Hepatocyte (in vitro differentiated cells): ENCODE data around the gene SPTBN5. TPM values are rescaled to one million over a fixed set of nuclear protein-coding genes. Genes with fewer than 3 reads are reported as not detected.

Experiments used
- DNase-seq: peaks from one replicate; pipeline ENCODE4 v3.0.0-alpha.2; 2016; ENCODE audit warnings: low spot score
- H2AFZ ChIP-seq: fragments of 200-600 bp; sonication (generic); 2 replicates; pipeline ENCODE4 v1.6.0; 2016; ENCODE audit warnings: antibody characterized with exemption, mild to moderate bottlenecking
- H3K27ac ChIP-seq: fragments of 200-600 bp; sonication (generic); 2 replicates; pipeline ENCODE4 v1.5.1; 2016; ENCODE audit warnings: mild to moderate bottlenecking
- H3K27me3 ChIP-seq: fragments of 200-600 bp; sonication (generic); 2 replicates; pipeline ENCODE4 v1.6.1; 2016
- H3K36me3 ChIP-seq: fragments of 200-600 bp; sonication (generic); replicated peaks from 2 replicates; pipeline ENCODE4 v1.5.1; 2016; ENCODE audit warnings: low read depth; ENCODE audit not compliant: insufficient read depth
- H3K4me1 ChIP-seq: fragments of 200-600 bp; sonication (generic); 2 replicates; pipeline ENCODE4 v1.5.1; 2016; ENCODE audit warnings: mild to moderate bottlenecking, moderate library complexity; ENCODE audit not compliant: insufficient read depth
- H3K4me2 ChIP-seq: fragments of 200-600 bp; sonication (generic); 2 replicates; pipeline ENCODE4 v1.6.0; 2016
- H3K4me3 ChIP-seq: fragments of 200-600 bp; sonication (generic); 2 replicates; pipeline ENCODE4 v1.5.1; 2016; ENCODE audit warnings: mild to moderate bottlenecking
- H3K79me2 ChIP-seq: fragments of 200-600 bp; sonication (generic); 2 replicates; pipeline ENCODE4 v1.6.0; 2017; ENCODE audit warnings: mild to moderate bottlenecking
- H3K9me2 ChIP-seq: fragments of 200-600 bp; sonication (generic); replicated peaks from 2 replicates; pipeline ENCODE4 v1.6.0; 2017; ENCODE audit warnings: mild to moderate bottlenecking; ENCODE audit not compliant: insufficient read depth
- H3K9me3 ChIP-seq: fragments of 200-600 bp; sonication (generic); 2 replicates; pipeline ENCODE4 v1.5.1; 2016; ENCODE audit warnings: low read depth, mild to moderate bottlenecking
- H4K20me1 ChIP-seq: fragments of 200-600 bp; sonication (generic); 2 replicates; pipeline ENCODE4 v1.6.0; 2016; ENCODE audit warnings: mild to moderate bottlenecking; ENCODE audit not compliant: insufficient read depth, poor library complexity, severe bottlenecking
- CTCF ChIP-seq: fragments of 200-600 bp; sonication (generic); IDR thresholded peaks from 2 replicates; pipeline ENCODE4 v1.5.1; 2016; ENCODE audit warnings: antibody characterized with exemption, mild to moderate bottlenecking; ENCODE audit not compliant: poor library complexity
- EZH2 ChIP-seq: fragments of 200-600 bp; sonication (generic); IDR thresholded peaks from 2 replicates; pipeline ENCODE4 v1.6.1; 2016; ENCODE audit warnings: antibody characterized with exemption, mild to moderate bottlenecking, borderline replicate concordance
- EZH2phosphoT487 ChIP-seq: fragments of 200-600 bp; sonication (generic); IDR thresholded peaks from one replicate; pipeline ENCODE4 v1.6.1; 2018; ENCODE audit warnings: antibody characterized with exemption, mild to moderate bottlenecking, low read depth, moderate library complexity; ENCODE audit not compliant: unreplicated experiment, severe bottlenecking
- WGBS: methylation state at CpG from one replicate; pipeline ENCODE4 v1.1.6; 2016; ENCODE audit warnings: low lambda C conversion rate; ENCODE audit errors: missing lambda C conversion rate; 5-methylcytosine and 5-hydroxymethylcytosine counted together
- polyA plus RNA-seq: library from polyadenylated mRNA; unstranded; fragments of >200 nt; fragmentation: Nextera tagmentation; extraction: Ambion mirVana; gene quantifications from 2 replicates; pipeline ENCODE4 v1.2.1, GENCODE V29; 2016
- total RNA-seq: library from RNA; depleted of rRNA; stranded (reverse); fragments of >200 nt; gene quantifications from 2 replicates; pipeline ENCODE4 v1.2.3, GENCODE V29; 2014

The SPTBN5 gene
- total and polyA plus RNA-seq, 2 experiments from 2014 or later = 1.7 to 1.9 TPM

GRCh38 chr15:41861736-41862356 is 32.0 kb downstream of the SPTBN5 start:
- no peaks in the 10 kb centered on the region for H4K20me1 ChIP-seq
- WGBS = 91% methylated on average over 18 of the region's 18 CpGs
- H2AFZ ChIP-seq = no peak overlapping the region
- H3K9me3 ChIP-seq = no peaks in the 10 kb centered on the region
- no peak for TF ChIP-seq EZH2phosphoT487
- no peak for TF ChIP-seq EZH2
- no peak for TF ChIP-seq CTCF
- no peak for DNase-seq
- no peak overlapping the region for H3K4me2 ChIP-seq
- no peaks in the 10 kb centered on the region for H3K36me3 ChIP-seq
- H3K4me1 ChIP-seq = peaks cover 12% of the 10 kb centered on the region
- H3K4me3 ChIP-seq = no peak overlapping the region
- no peaks in the 10 kb centered on the region for H3K79me2 ChIP-seq
- H3K27me3 ChIP-seq = no peaks in the 10 kb centered on the region
- H3K9me2 ChIP-seq = no peaks in the 10 kb centered on the region
- no peak overlapping the region for H3K27ac ChIP-seq

GRCh38 chr15:41860049-41860828 is 33.6 kb downstream of the SPTBN5 start:
- TF ChIP-seq EZH2 (no peak), CTCF (no peak), EZH2phosphoT487 (no peak)
- H2AFZ ChIP-seq = no peak overlapping the region
- H3K27me3 ChIP-seq = no peaks in the 10 kb centered on the region
- no peak for DNase-seq
- H3K4me1 ChIP-seq = no peaks in the 10 kb centered on the region
- H4K20me1 ChIP-seq = no peaks in the 10 kb centered on the region
- no peaks in the 10 kb centered on the region for H3K79me2 ChIP-seq
- no peak overlapping the region for H3K4me2 ChIP-seq
- no peaks in the 10 kb centered on the region for H3K36me3 ChIP-seq
- H3K4me3 ChIP-seq = no peak overlapping the region
- 74% methylated on average over 15 of the region's 15 CpGs for whole genome bisulfite sequencing
- no peaks in the 10 kb centered on the region for H3K9me3 ChIP-seq
- H3K27ac ChIP-seq = no peak overlapping the region
- no peaks in the 10 kb centered on the region for H3K9me2 ChIP-seq

- no peak overlapping the region for H3K4me3 ChIP-seq
- H3K9me2 ChIP-seq = no peaks in the 10 kb centered on the region
- no peaks in the 10 kb centered on the region for H3K36me3 ChIP-seq
- H3K4me1 ChIP-seq = no peaks in the 10 kb centered on the region
- no peak overlapping the region for H3K27ac ChIP-seq
- TF ChIP-seq CTCF (no peak), EZH2 (no peak), EZH2phosphoT487 (no peak)
- H4K20me1 ChIP-seq = no peaks in the 10 kb centered on the region
- H2AFZ ChIP-seq = no peak overlapping the region
- no peak overlapping the region for H3K4me2 ChIP-seq
- H3K79me2 ChIP-seq = no peaks in the 10 kb centered on the region
- WGBS = 96% methylated on average over 15 of the region's 15 CpGs
- no peaks in the 10 kb centered on the region for H3K9me3 ChIP-seq
- DNase-seq = no peak
- no peaks in the 10 kb centered on the region for H3K27me3 ChIP-seq
Measured at GRCh38 chr15:41858756-41859155, 35.1 kb downstream of the SPTBN5 start.
